ENCODE data around the gene C19orf47.

DNA sequence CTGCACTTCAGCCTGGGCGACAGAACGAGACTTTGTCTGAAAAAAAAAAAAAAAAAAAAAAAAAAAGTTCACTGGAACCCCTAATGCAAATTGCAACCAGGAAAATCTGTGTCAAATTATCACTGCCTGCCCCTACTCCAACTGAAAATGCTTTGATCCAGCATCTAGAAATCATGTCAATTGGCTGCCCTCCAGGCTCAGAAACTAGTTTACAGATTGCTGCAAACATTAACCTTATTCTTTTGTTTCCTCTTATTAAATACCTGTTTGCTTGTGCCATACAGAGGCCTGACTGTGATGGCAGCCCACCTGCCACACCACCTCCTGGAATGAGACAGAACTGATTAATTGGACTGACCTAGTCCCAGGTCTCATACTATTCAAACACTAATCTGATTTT lies 44.4 kb downstream of the C19orf47 start:
- TF ChIP-seq POLR2A (IDR thresholded peaks at IDR 0.05) (no peak), EP300 (IDR thresholded peaks at IDR 0.05) (no peak)

All from tibial nerve (tissue), 3 donors.